ENCODE results near the gene TRUB2. TPM values are rescaled to one million over a fixed set of nuclear protein-coding genes. Genes with fewer than 3 reads are reported as not detected.

The TRUB2 gene
- total and polyA plus RNA-seq, 2 of the 13 experiments (the other 11 are each of a cell fraction or from before 2014, with no cell fraction given), result 22.3 to 41.2 TPM

DNA sequence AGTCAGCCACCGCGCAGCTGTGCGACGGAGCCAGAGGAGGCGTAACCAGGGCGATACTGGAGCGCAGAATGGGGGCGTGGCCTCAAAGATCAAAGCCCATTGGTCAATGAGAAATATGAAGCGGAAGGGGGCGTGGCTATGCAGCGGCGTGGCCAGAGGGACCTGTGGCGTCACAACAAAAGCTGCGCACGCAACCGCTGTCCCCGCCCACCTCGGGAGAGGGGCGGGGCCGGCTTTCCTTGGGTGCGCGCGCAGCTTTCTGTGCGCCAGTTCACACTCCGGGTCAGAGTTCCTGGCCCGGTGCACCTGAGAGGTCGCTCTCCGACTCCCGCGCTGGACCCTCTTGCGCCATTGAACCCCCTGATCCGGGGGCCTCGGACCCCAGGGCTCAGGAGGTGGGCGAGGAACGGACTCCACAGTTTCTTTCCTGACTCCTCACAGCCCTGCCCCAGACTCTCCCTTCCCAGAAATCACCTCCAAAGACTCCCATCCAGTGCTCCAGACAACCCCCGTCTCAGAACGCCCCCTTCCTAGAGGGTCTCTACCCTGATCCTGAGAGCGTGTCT lies 46.2 kb downstream of the TRUB2 start, which contains the start of gene SWI5 (continued):
- TF ChIP-seq, protein P1, sequence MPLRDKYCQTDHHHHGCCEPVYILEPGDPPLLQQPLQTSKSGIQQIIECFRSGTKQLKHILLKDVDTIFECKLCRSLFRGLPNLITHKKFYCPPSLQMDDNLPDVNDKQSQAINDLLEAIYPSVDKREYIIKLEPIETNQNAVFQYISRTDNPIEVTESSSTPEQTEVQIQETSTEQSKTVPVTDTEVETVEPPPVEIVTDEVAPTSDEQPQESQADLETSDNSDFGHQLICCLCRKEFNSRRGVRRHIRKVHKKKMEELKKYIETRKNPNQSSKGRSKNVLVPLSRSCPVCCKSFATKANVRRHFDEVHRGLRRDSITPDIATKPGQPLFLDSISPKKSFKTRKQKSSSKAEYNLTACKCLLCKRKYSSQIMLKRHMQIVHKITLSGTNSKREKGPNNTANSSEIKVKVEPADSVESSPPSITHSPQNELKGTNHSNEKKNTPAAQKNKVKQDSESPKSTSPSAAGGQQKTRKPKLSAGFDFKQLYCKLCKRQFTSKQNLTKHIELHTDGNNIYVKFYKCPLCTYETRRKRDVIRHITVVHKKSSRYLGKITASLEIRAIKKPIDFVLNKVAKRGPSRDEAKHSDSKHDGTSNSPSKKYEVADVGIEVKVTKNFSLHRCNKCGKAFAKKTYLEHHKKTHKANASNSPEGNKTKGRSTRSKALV (CRISPR knock-in tag; IDR thresholded peaks at IDR 0.05), result no peak
- TF ChIP-seq ZNF569 (CRISPR knock-in tag; IDR thresholded peaks at IDR 0.05; ENCODE audit: borderline replicate concordance) (no peak), ZNF790 (CRISPR knock-in tag; IDR thresholded peaks at IDR 0.05; ENCODE audit: borderline replicate concordance) (peak; percentile 8; the same call in 1 of the 2 replicates), ZSCAN9 (CRISPR knock-in tag; IDR thresholded peaks at IDR 0.05; ENCODE audit: borderline replicate concordance) (no peak), KAT8 (CRISPR knock-in tag; IDR thresholded peaks at IDR 0.05) (0 out of 2 replicates have a peak, but pooled peaks have one; percentile 74), ZKSCAN8 (CRISPR knock-in tag; IDR thresholded peaks at IDR 0.05; ENCODE audit: borderline replicate concordance) (no peak; the same call in 1 of the 2 replicates), SP5 (CRISPR knock-in tag; IDR thresholded peaks at IDR 0.05; ENCODE audit: borderline replicate concordance, low read depth) (peak; percentile 60; the same call in 1 of the 2 replicates), ZNF546 (CRISPR knock-in tag; conservative IDR thresholded peaks at IDR 0.05) (no peak), MTA3 (CRISPR knock-in tag; IDR thresholded peaks at IDR 0.05) (no peak), ZNF207 (IDR thresholded peaks at IDR 0.05; ENCODE audit: borderline replicate concordance) (no peak), RXRA (CRISPR knock-in tag; IDR thresholded peaks at IDR 0.05) (no peak; the same call in 1 of the 2 replicates), MIXL1 (CRISPR knock-in tag; IDR thresholded peaks at IDR 0.05) (no peak), ZNF337 (CRISPR knock-in tag; IDR thresholded peaks at IDR 0.05; ENCODE audit: borderline replicate concordance, low read depth) (no peak), KLF6 (CRISPR knock-in tag; IDR thresholded peaks at IDR 0.05) (peak; percentile 55; the same call in 1 of the 2 replicates), ZNF326 (CRISPR knock-in tag; IDR thresholded peaks at IDR 0.05; ENCODE audit: borderline replicate concordance) (no peak), ZNF549 (CRISPR knock-in tag; IDR thresholded peaks at IDR 0.05) (no peak), SUZ12 (IDR thresholded peaks at IDR 0.05; ENCODE audit: low read depth, low read length) (no peak), ZNF543 (CRISPR knock-in tag; IDR thresholded peaks at IDR 0.05) (no peak; the same call in 1 of the 2 replicates), FOXM1 (CRISPR knock-in tag; IDR thresholded peaks at IDR 0.05) (no peak), CEBPG (CRISPR knock-in tag; IDR thresholded peaks at IDR 0.05) (no peak; the same call in 1 of the 2 replicates)
- TF ChIP-seq, protein P2, sequence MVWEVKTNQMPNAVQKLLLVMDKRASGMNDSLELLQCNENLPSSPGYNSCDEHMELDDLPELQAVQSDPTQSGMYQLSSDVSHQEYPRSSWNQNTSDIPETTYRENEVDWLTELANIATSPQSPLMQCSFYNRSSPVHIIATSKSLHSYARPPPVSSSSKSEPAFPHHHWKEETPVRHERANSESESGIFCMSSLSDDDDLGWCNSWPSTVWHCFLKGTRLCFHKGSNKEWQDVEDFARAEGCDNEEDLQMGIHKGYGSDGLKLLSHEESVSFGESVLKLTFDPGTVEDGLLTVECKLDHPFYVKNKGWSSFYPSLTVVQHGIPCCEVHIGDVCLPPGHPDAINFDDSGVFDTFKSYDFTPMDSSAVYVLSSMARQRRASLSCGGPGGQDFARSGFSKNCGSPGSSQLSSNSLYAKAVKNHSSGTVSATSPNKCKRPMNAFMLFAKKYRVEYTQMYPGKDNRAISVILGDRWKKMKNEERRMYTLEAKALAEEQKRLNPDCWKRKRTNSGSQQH (CRISPR knock-in tag; IDR thresholded peaks at IDR 0.05; ENCODE audit: low read depth), result no peak
- TF ChIP-seq, protein P3, sequence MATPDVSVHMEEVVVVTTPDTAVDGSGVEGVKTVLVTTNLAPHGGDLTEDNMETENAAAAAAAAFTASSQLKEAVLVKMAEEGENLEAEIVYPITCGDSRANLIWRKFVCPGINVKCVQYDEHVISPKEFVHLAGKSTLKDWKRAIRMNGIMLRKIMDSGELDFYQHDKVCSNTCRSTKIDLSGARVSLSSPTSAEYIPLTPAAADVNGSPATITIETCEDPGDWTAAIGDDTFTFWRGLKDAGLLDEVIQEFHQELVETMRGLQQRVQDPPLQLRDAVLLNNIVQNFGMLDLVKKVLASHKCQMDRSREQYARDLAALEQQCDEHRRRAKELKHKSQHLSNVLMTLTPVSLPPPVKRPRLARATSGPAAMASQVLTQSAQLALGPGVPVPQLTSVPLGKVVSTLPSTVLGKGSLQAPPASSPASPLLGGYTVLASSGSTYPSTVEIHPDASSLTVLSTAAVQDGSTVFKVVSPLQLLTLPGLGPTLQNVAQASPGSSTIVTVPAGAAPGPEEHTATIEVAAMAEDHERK (CRISPR knock-in tag; IDR thresholded peaks at IDR 0.05; ENCODE audit: low read depth), result no peak
- TF ChIP-seq, protein P4, sequence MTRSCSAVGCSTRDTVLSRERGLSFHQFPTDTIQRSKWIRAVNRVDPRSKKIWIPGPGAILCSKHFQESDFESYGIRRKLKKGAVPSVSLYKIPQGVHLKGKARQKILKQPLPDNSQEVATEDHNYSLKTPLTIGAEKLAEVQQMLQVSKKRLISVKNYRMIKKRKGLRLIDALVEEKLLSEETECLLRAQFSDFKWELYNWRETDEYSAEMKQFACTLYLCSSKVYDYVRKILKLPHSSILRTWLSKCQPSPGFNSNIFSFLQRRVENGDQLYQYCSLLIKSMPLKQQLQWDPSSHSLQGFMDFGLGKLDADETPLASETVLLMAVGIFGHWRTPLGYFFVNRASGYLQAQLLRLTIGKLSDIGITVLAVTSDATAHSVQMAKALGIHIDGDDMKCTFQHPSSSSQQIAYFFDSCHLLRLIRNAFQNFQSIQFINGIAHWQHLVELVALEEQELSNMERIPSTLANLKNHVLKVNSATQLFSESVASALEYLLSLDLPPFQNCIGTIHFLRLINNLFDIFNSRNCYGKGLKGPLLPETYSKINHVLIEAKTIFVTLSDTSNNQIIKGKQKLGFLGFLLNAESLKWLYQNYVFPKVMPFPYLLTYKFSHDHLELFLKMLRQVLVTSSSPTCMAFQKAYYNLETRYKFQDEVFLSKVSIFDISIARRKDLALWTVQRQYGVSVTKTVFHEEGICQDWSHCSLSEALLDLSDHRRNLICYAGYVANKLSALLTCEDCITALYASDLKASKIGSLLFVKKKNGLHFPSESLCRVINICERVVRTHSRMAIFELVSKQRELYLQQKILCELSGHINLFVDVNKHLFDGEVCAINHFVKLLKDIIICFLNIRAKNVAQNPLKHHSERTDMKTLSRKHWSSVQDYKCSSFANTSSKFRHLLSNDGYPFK (CRISPR knock-in tag; IDR thresholded peaks at IDR 0.05; ENCODE audit: borderline replicate concordance), result no peak; the same call in 1 of the 2 replicates
